ENCODE measurements around the gene ANO1.

Gene ANO1

GRCh38 chr11:70119502-70119901 lies 41.4 kb downstream of the ANO1 start:
- DNase-seq, result no peak

GRCh38 chr11:70120674-70121073 lies 42.6 kb downstream of the ANO1 start:
- no peak for DNase-seq

GRCh38 chr11:70122490-70123198 lies 44.5 kb downstream of the ANO1 start:
- DNase-seq, result no peak

GRCh38 chr11:70123711-70124110 lies 45.6 kb downstream of the ANO1 start:
- DNase-seq, result no peak

- DNase-seq, result no peak
These were observed 46.3 kb downstream of the ANO1 start for GRCh38 chr11:70124321-70125000.

- DNase-seq, result no peak
These were observed 48.4 kb downstream of the ANO1 start for GRCh38 chr11:70126494-70126893.

- no peak for DNase-seq
These were observed 49.7 kb downstream of the ANO1 start for GRCh38 chr11:70127653-70128434.

GRCh38 chr11:70128435-70128906 lies 50.4 kb downstream of the ANO1 start:
- no peak for DNase-seq

GRCh38 chr11:70129051-70129592 lies 51.0 kb downstream of the ANO1 start:
- DNase-seq, result no peak

GRCh38 chr11:70130636-70131035 lies 52.5 kb downstream of the ANO1 start:
- DNase-seq, result no peak

- no peak for DNase-seq
These were observed 53.6 kb downstream of the ANO1 start for GRCh38 chr11:70131606-70132190.

GRCh38 chr11:70132641-70133040 lies 54.5 kb downstream of the ANO1 start:
- no peak for DNase-seq

- DNase-seq, result no peak
These were observed 55.7 kb downstream of the ANO1 start for GRCh38 chr11:70133771-70134335.

- no peak for DNase-seq
These were observed 56.4 kb downstream of the ANO1 start for GRCh38 chr11:70134490-70134889.

- no peak for DNase-seq
These were observed 57.0 kb downstream of the ANO1 start for GRCh38 chr11:70135142-70135541.

GRCh38 chr11:70135625-70136059 lies 57.5 kb downstream of the ANO1 start:
- no peak for DNase-seq

GRCh38 chr11:70137383-70137782 lies 59.3 kb downstream of the ANO1 start:
- no peak for DNase-seq

GRCh38 chr11:70138403-70138802 lies 60.3 kb downstream of the ANO1 start:
- DNase-seq, result no peak

- no peak for DNase-seq
These were observed 61.8 kb downstream of the ANO1 start for GRCh38 chr11:70139785-70140410.

GRCh38 chr11:70140711-70141485 lies 62.8 kb downstream of the ANO1 start:
- DNase-seq, result no peak

GRCh38 chr11:70141486-70142220 lies 63.5 kb downstream of the ANO1 start:
- DNase-seq, result no peak

Measured in activated CD4-positive, alpha-beta T cell treated with anti-CD3 and anti-CD28 coated beads, Interleukin-2, amount 50 U/mL, for 1 hour (primary cell).